Endothelial cell (in vitro differentiated cells): ENCODE measurements around the gene CRYGN. TPM values are rescaled to one million over a fixed set of nuclear protein-coding genes. Genes with fewer than 3 reads are reported as not detected.

Source experiments
- DNase-seq: peaks from one replicate; pipeline ENCODE4 v3.0.0; 2021; ENCODE audit warnings: low spot score
- H3K27ac Mint-ChIP-seq: one replicate; pipeline ENCODE4 v1.8.0; 2021; ENCODE audit warnings: mixed read lengths, inconsistent platforms; ENCODE audit not compliant: unreplicated experiment
- H3K27me3 Mint-ChIP-seq: one replicate; pipeline ENCODE4 v1.8.0; 2021; ENCODE audit warnings: mild to moderate bottlenecking, moderate library complexity, mixed read lengths, inconsistent platforms; ENCODE audit not compliant: unreplicated experiment
- H3K36me3 Mint-ChIP-seq: one replicate; pipeline ENCODE4 v1.8.0; 2021; ENCODE audit warnings: mild to moderate bottlenecking, low read depth, mixed read lengths, inconsistent platforms; ENCODE audit not compliant: unreplicated experiment
- H3K4me1 Mint-ChIP-seq: one replicate; pipeline ENCODE4 v1.8.0; 2021; ENCODE audit warnings: mild to moderate bottlenecking, mixed read lengths, inconsistent platforms; ENCODE audit not compliant: unreplicated experiment
- H3K4me3 Mint-ChIP-seq: one replicate; pipeline ENCODE4 v1.8.0; 2021; ENCODE audit warnings: mild to moderate bottlenecking, mixed read lengths, inconsistent platforms; ENCODE audit not compliant: unreplicated experiment
- H3K9me3 Mint-ChIP-seq: one replicate; pipeline ENCODE4 v1.8.0; 2021; ENCODE audit warnings: mixed read lengths, inconsistent platforms; ENCODE audit not compliant: unreplicated experiment
- total RNA-seq: library from RNA; stranded (reverse); fragmentation: NEBNext Ultra II Directional; extraction: Animal tissue kit (Norgen Biotek cat#: 25700); gene quantifications from one replicate; pipeline ENCODE4 v1.2.1, GENCODE V29; 2021; ENCODE audit not compliant: unreplicated experiment
- TF ChIP-seq, protein P1 (sequence below): fragments of 200-600 bp; sonication (generic); IDR thresholded peaks from one replicate; pipeline ENCODE4 v1.5.0; 2021; ENCODE audit warnings: antibody characterized with exemption; ENCODE audit not compliant: unreplicated experiment

CRYGN gene
- total RNA-seq, 1 donor from 2014 or later: not detected

DNA sequence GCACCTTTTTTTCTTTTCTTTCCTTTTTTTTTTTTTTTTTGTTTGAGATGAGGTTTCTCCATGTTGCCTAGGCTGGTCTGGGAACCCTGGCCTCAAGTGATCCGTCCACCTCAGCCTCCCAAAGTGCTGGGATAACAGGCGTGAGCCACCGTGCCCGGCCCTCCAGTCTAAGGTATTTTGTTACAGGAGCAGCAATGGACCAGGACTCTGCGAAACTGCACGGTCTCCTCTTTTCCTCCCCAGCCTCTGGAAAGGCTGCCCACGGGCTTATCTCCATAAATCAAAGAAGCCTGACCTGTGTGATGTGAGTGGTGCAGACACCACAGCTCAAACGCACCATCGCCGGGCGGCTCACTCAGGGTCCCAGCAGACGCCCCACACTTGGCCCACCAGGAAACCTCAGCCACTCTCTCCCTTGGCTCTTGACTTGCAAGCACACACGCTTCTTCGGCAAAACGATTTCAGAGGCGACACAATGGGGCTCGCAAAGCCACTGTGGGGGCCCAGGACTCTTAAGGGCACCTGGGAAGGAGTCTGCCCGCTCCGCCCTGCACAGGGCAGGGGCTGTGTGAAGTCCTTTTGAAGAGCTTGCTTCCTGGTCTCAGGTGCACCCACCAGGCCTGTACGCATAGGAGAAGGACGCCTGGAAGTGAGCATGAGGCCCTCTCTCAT, 50.7 kb downstream of the CRYGN start:
- Mint-ChIP-seq H3K36me3 (peaks cover 34% of the 10 kb centered on the region), H3K4me1 (peaks cover 2% of the 10 kb centered on the region), H3K9me3 (no peaks in the 10 kb centered on the region), H3K4me3 (no peak overlapping the region), H3K27me3 (peaks cover 13% of the 10 kb centered on the region), H3K27ac (no peak overlapping the region)
- TF ChIP-seq, protein P1, sequence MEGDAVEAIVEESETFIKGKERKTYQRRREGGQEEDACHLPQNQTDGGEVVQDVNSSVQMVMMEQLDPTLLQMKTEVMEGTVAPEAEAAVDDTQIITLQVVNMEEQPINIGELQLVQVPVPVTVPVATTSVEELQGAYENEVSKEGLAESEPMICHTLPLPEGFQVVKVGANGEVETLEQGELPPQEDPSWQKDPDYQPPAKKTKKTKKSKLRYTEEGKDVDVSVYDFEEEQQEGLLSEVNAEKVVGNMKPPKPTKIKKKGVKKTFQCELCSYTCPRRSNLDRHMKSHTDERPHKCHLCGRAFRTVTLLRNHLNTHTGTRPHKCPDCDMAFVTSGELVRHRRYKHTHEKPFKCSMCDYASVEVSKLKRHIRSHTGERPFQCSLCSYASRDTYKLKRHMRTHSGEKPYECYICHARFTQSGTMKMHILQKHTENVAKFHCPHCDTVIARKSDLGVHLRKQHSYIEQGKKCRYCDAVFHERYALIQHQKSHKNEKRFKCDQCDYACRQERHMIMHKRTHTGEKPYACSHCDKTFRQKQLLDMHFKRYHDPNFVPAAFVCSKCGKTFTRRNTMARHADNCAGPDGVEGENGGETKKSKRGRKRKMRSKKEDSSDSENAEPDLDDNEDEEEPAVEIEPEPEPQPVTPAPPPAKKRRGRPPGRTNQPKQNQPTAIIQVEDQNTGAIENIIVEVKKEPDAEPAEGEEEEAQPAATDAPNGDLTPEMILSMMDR: no peak
- DNase-seq: no peak

DNA sequence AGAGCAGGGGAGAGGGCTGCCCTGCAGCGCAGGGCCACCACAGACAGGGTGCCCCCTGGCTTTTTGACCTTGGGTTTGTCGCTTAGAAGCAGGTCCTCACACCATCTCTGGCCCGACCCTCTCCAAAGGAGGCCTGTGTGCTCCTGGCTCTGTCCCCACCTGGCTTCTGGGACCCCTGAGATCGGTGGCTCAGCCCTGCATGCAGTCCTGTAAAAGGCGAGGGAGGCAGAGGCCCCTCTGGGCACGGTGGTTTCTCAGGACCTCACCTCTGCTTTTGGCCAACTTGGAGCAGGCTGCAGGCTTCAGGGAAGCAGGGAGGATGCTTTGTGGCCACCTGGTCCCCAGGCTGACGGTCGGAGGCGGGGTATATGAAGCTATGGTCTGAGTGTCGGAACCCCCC, 51.5 kb downstream of the CRYGN start:
- Mint-ChIP-seq H3K27ac (no peak overlapping the region), H3K9me3 (no peaks in the 10 kb centered on the region), H3K4me1 (peaks cover 2% of the 10 kb centered on the region), H3K27me3 (peaks cover 16% of the 10 kb centered on the region), H3K36me3 (peaks cover 35% of the 10 kb centered on the region), H3K4me3 (no peak overlapping the region)
- DNase-seq: no peak
- TF ChIP-seq, protein P1: no peak

DNA sequence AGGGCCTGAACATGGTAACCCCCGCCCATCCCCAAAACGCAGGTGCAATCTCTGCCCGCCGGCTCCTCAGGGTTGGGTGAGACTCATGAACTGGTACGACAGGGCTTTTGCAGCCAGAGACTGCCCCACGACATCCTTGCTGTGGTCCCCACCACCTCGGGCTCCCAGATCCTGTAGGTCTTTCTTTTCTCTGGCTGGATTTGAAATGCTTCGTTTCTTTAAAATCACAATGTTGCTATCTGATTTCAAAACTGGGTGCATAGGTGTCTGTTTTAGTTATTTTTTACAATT, 52.0 kb downstream of the CRYGN start:
- Mint-ChIP-seq H3K27me3 (peaks cover 16% of the 10 kb centered on the region), H3K4me3 (no peak overlapping the region), H3K27ac (no peak overlapping the region), H3K36me3 (peaks cover 35% of the 10 kb centered on the region), H3K4me1 (peaks cover 2% of the 10 kb centered on the region), H3K9me3 (no peaks in the 10 kb centered on the region)
- no peak for DNase-seq
- TF ChIP-seq, protein P1: no peak

DNA sequence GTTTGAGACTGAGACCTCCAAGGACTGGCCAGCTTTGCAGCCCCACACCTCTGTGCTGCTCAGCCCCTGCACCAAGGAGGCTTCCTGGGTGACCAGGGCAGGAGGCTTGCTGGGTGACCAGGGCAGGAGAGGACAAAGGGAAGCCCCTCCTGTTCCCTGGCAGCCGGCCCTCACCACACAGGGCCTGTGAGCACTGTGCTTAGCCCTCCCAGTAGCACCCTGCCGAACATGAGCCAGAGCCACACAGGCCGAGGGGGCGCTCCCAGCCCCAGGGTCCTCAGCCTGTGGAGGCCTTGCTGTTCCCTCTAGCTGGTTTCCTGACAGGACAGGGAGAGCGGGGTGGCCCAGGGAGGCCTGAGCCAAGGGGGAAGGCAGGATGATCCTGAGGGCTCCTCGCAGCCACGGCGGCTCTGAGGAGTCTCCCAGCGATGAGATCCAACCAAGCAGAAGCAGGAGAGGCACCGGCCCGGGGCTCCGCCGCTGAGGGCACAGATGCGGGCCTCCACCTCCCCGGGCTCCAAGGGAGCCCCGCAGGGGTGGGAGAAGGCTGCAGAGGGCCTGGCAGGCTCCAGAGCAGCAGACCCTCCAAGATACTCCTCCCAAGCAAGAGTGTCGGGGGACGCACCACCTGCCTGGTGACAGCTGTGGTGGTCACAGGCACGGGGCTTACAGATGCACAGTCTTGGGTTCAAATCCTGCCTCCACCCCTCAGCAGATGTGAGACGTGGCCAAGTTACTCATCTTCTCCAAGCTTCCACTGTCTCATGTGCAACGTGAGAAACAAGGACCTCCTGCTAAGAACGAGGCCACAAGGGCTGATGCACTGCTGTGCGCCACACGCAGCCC, 52.6 kb downstream of the CRYGN start:
- H3K4me3 Mint-ChIP-seq: no peak overlapping the region
- no peak overlapping the region for H3K27ac Mint-ChIP-seq
- peaks cover 18% of the 10 kb centered on the region for H3K27me3 Mint-ChIP-seq
- no peaks in the 10 kb centered on the region for H3K9me3 Mint-ChIP-seq
- peaks cover 5% of the 10 kb centered on the region for H3K4me1 Mint-ChIP-seq
- TF ChIP-seq, protein P1: no peak
- peaks cover 35% of the 10 kb centered on the region for H3K36me3 Mint-ChIP-seq
- no peak for DNase-seq
